Endothelial cell of umbilical vein (primary cell): Measurements from ENCODE around the gene CENPW. TPM values are rescaled to one million over a fixed set of nuclear protein-coding genes. Genes with fewer than 3 reads are reported as not detected.

Source experiments
- BruUV-seq: library from RNA; stranded (reverse); fragments of 400-500 nt; replicated peaks from 2 replicates; lab custom pipeline; 2021; lab: Mats Ljungman, UMichigan
- CTCF ChIA-PET: fragments of 300-600, 350-600 bp; sonication (Branson Sonifier 250); formaldehyde crosslinking; loops from one replicate; lab custom pipeline; 2021; ENCODE audit warnings: antibody characterized with exemption, inconsistent platforms; lab: Charles Lee
- POLR2A ChIA-PET: fragments of 300-600, 350-600 bp; sonication (Branson Sonifier 250); formaldehyde crosslinking; loops from one replicate; lab custom pipeline; 2021; ENCODE audit warnings: antibody characterized with exemption, inconsistent platforms; lab: Charles Lee
- DNase-seq: peaks from one replicate; pipeline ENCODE4 v3.0.0-alpha.2; 2011; ENCODE audit warnings: low read depth, low spot score
- FAIRE-seq: peaks from 2 replicates; lab custom pipeline; 2011; peaks lifted over from hg19 to GRCh38; lab: Jason Lieb, UNC
- H2AFZ ChIP-seq: 2 replicates; pipeline ENCODE4 v1.6.0; 2012; ENCODE audit warnings: low read depth, low read length, control low read depth, inconsistent platforms
- H3K27ac ChIP-seq: 2 replicates; pipeline ENCODE4 v1.5.1; 2011; ENCODE audit warnings: low read depth, mild to moderate bottlenecking, control low read depth, low read length, moderate library complexity; ENCODE audit not compliant: insufficient read depth
- H3K27me3 ChIP-seq, 2 experiments: 2 replicates each; pipeline versions ENCODE4 v1.6.0 to v1.6.1; 2011; ENCODE audit warnings: low read length in 2 of 2, mixed read lengths in 1 of 2; ENCODE audit not compliant: control insufficient read depth in 2 of 2, insufficient read depth in 2 of 2
- H3K36me3 ChIP-seq, 2 experiments: 2 replicates in 1 of 2; 3 replicates in 1 of 2; pipeline ENCODE4 v1.5.1; 2011; ENCODE audit warnings: low read length in 2 of 2, mild to moderate bottlenecking in 1 of 2, moderate library complexity in 1 of 2; ENCODE audit not compliant: control insufficient read depth in 2 of 2, insufficient read depth in 2 of 2; ENCODE audit errors: extremely low read depth in 1 of 2
- H3K4me1 ChIP-seq: 3 replicates; pipeline ENCODE4 v1.5.1; 2011; ENCODE audit warnings: mild to moderate bottlenecking, low read length; ENCODE audit not compliant: control insufficient read depth, insufficient read depth; ENCODE audit errors: extremely low read depth
- H3K4me2 ChIP-seq: 2 replicates; pipeline ENCODE4 v1.6.1; 2011; ENCODE audit warnings: low read length, control low read depth, mixed read lengths; ENCODE audit not compliant: insufficient read depth
- H3K4me3 ChIP-seq, 3 experiments: fragments of 200-600 bp in 1 of 3; sonication (generic), shearing (Covaris generic) in 1 of 3; replicated peaks in 1 of 3; 2 replicates each; pipeline ENCODE4 v1.5.1; 2011 to 2016; ENCODE audit warnings: control low read depth in 3 of 3, low read length in 3 of 3, mild to moderate bottlenecking in 2 of 3, inconsistent platforms in 1 of 3, low read depth in 1 of 3, moderate library complexity in 1 of 3; ENCODE audit not compliant: insufficient read depth in 1 of 3
- H3K79me2 ChIP-seq: 2 replicates; pipeline ENCODE4 v1.6.0; 2012; ENCODE audit warnings: low read length, inconsistent platforms; ENCODE audit not compliant: control insufficient read depth, insufficient read depth
- H3K9ac ChIP-seq: replicated peaks from 2 replicates; pipeline ENCODE3; 2011; ENCODE audit warnings: low read length, control low read depth; ENCODE audit not compliant: insufficient read depth; ENCODE audit errors: extremely low read depth
- H3K9me1 ChIP-seq: replicated peaks from 3 replicates; pipeline ENCODE4 v1.6.0; 2011; ENCODE audit warnings: mild to moderate bottlenecking, low read length; ENCODE audit not compliant: control insufficient read depth, insufficient read depth; ENCODE audit errors: extremely low read depth
- H3K9me3 ChIP-seq: replicated peaks from 2 replicates; pipeline ENCODE4 v1.5.1; 2012; ENCODE audit warnings: low read length, inconsistent platforms; ENCODE audit not compliant: control insufficient read depth, insufficient read depth
- H4K20me1 ChIP-seq: replicated peaks from 2 replicates; pipeline ENCODE3; 2011; ENCODE audit warnings: mild to moderate bottlenecking, low read length; ENCODE audit not compliant: control insufficient read depth, insufficient read depth; ENCODE audit errors: extremely low read depth
- JUN ChIP-seq: IDR thresholded peaks from 2 replicates; pipeline ENCODE4 v1.6.1; 2011; ENCODE audit warnings: borderline replicate concordance, low read depth; ENCODE audit not compliant: insufficient read length, insufficient read depth
- POLR2AphosphoS5 ChIP-seq: IDR thresholded peaks from 2 replicates; pipeline ENCODE4 v1.6.1; 2012; ENCODE audit warnings: low read depth, mild to moderate bottlenecking, control low read depth, low read length, moderate library complexity; ENCODE audit not compliant: insufficient read depth
- dilution Hi-C: fragments of 300-500 bp; cut with MboI; formaldehyde crosslinking; loops from one replicate; pipeline ENCODE4 v1.15.0; 2019; ENCODE audit warnings: low sequenced_read_pairs; ENCODE audit not compliant: extremely low pct_ligation_motif_present
- intact Hi-C: fragments of 100-400 bp; cut with micrococcal nuclease; formaldehyde crosslinking; loops from one replicate; pipeline ENCODE4 v1.10.0; 2022
- polyA plus RNA-seq, 4 experiments: library from polyadenylated mRNA; depleted of rRNA in 3 of 4; stranded (reverse) in 3 of 4; unstranded in 1 of 4; fragments of >200 nt; gene quantifications; 2 replicates each; pipeline versions ENCODE4 v1.2.1 to v1.2.3, GENCODE V29; 2011 to 2012; ENCODE audit warnings: missing spikeins in 1 of 4
- total RNA-seq: library from RNA; stranded (reverse); gene quantifications from 2 replicates; pipeline ENCODE4 v1.2.3, GENCODE V29; 2021
- TF ChIP-seq, protein P1 (sequence below), 2 donors: IDR thresholded peaks; 1 replicate in 1 of 2; 2 replicates in 1 of 2; pipeline ENCODE4 v1.5.1; 2011; ENCODE audit warnings: low read length in 2 of 2, mild to moderate bottlenecking in 2 of 2, moderate library complexity in 2 of 2, control low read depth in 1 of 2, inconsistent platforms in 1 of 2, low read depth in 1 of 2; ENCODE audit not compliant: insufficient read depth in 1 of 2; ENCODE audit errors: extremely low read depth in 1 of 2

The CENPW gene
- total and polyA plus RNA-seq, 2 donors (not counting 3 experiments of a cell fraction or from before 2014, with no cell fraction given): 16.9 to 85.8 TPM

DNA sequence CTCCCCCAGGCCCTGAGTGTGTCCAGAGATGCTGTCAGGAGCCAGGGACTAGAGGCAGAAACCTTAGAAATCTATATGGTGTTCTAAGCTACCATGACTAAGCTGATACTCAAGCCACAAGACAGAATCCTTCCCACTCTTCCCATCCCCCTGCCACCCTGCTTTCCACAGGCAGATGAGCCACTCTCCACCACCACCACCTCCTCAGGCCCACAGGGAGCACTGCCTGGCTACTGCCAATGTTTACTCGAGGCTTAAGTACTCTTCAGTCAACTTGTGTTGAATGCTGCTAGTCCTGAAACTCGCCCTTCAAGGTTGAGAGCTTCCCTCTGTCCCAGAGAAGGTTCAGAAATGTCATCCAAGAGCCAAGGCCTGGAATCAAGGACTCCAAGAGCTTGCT lies 56.2 kb downstream of the CENPW start:
- H3K79me2 ChIP-seq: no peaks in the 10 kb centered on the region
- POLR2A ChIA-PET: no interaction called here
- no peak overlapping the region for H3K27ac ChIP-seq
- no peak overlapping the region for H3K4me3 ChIP-seq
- dilution Hi-C loops (no loop called here), intact Hi-C loops (no loop called here)
- no peak overlapping the region for H3K9ac ChIP-seq
- TF ChIP-seq POLR2AphosphoS5 (no peak), JUN (no peak)
- TF ChIP-seq, protein P1, sequence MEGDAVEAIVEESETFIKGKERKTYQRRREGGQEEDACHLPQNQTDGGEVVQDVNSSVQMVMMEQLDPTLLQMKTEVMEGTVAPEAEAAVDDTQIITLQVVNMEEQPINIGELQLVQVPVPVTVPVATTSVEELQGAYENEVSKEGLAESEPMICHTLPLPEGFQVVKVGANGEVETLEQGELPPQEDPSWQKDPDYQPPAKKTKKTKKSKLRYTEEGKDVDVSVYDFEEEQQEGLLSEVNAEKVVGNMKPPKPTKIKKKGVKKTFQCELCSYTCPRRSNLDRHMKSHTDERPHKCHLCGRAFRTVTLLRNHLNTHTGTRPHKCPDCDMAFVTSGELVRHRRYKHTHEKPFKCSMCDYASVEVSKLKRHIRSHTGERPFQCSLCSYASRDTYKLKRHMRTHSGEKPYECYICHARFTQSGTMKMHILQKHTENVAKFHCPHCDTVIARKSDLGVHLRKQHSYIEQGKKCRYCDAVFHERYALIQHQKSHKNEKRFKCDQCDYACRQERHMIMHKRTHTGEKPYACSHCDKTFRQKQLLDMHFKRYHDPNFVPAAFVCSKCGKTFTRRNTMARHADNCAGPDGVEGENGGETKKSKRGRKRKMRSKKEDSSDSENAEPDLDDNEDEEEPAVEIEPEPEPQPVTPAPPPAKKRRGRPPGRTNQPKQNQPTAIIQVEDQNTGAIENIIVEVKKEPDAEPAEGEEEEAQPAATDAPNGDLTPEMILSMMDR (IDR thresholded peaks at IDR 0.05; ENCODE audit: extremely low read depth in 1 of 2, insufficient read depth in 1 of 2, low read depth in 1 of 2, low read length in 2 of 2): no peak
- H3K9me1 ChIP-seq: no peaks in the 10 kb centered on the region
- CTCF ChIA-PET: no interaction called here
- no peaks in the 10 kb centered on the region for H3K4me1 ChIP-seq
- FAIRE-seq (no peak), DNase-seq (no peak)
- no peaks in the 10 kb centered on the region for H3K27me3 ChIP-seq
- no peak overlapping the region for H2AFZ ChIP-seq
- no peaks in the 10 kb centered on the region for H3K9me3 ChIP-seq
- no peaks in the 10 kb centered on the region for H3K36me3 ChIP-seq
- no TSS peak for BruUV-seq
- H4K20me1 ChIP-seq: no peaks in the 10 kb centered on the region
- no peak overlapping the region for H3K4me2 ChIP-seq
